WTC11 (cell line): ENCODE results near the gene MAMLD1. TPM values are rescaled to one million over a fixed set of nuclear protein-coding genes. Genes with fewer than 3 reads are reported as not detected.

ENCODE experiments used
- ATAC-seq: fragments of 200-7000 bp; cut with Tn5 transposase; 2 replicates; pipeline ENCODE4 v1.10.0; 2021; ENCODE audit warnings: mild to moderate bottlenecking, moderate library complexity
- CTCF ChIA-PET: fragments of 300-600 bp; sonication (Branson Sonifier 250); formaldehyde crosslinking; loops from one replicate; lab custom pipeline; 2021; ENCODE audit warnings: antibody characterized with exemption; lab: Charles Lee
- POLR2A ChIA-PET: fragments of 350-600 bp; sonication (Branson Sonifier 250); formaldehyde crosslinking; loops from one replicate; lab custom pipeline; 2021; ENCODE audit warnings: antibody characterized with exemption; lab: Charles Lee
- DNase-seq: peaks from one replicate; pipeline ENCODE4 v3.0.0; 2021; ENCODE audit warnings: low spot score
- H3K27ac Mint-ChIP-seq: 2 replicates; pipeline ENCODE4 v1.8.0; 2021; ENCODE audit warnings: mixed read lengths
- H3K27me3 Mint-ChIP-seq: 2 replicates; pipeline ENCODE4 v1.8.0; 2021; ENCODE audit warnings: low read depth, mild to moderate bottlenecking, moderate library complexity, mixed read lengths
- H3K36me3 Mint-ChIP-seq: 2 replicates; pipeline ENCODE4 v1.8.0; 2021; ENCODE audit warnings: mixed read lengths
- H3K4me1 Mint-ChIP-seq: 2 replicates; pipeline ENCODE4 v1.8.0; 2022; ENCODE audit warnings: mixed read lengths
- H3K4me3 Mint-ChIP-seq: 2 replicates; pipeline ENCODE4 v1.8.0; 2021; ENCODE audit warnings: mild to moderate bottlenecking, moderate library complexity, mixed read lengths
- H3K9me3 Mint-ChIP-seq: 2 replicates; pipeline ENCODE4 v1.8.0; 2021; ENCODE audit warnings: mixed read lengths
- CBFB ChIP-seq: sonication (generic); formaldehyde crosslinking; IDR thresholded peaks from 2 replicates; pipeline ENCODE4 v1.8.1; 2022; ENCODE audit warnings: mild to moderate bottlenecking, low read depth, missing genetic modification reagents
- ESRRA ChIP-seq: sonication (generic); formaldehyde crosslinking; IDR thresholded peaks from 2 replicates; pipeline ENCODE4 v1.8.1; 2022; ENCODE audit warnings: mild to moderate bottlenecking, missing genetic modification reagents, borderline replicate concordance
- FOXP1 ChIP-seq: sonication (generic); formaldehyde crosslinking; IDR thresholded peaks from 2 replicates; pipeline ENCODE4 v1.8.0; 2022; ENCODE audit warnings: missing genetic modification reagents, mild to moderate bottlenecking, moderate library complexity, borderline replicate concordance
- GRHL2 ChIP-seq: fragments of 250-450 bp; sonication (Bioruptor Pico); IDR thresholded peaks from 2 replicates; pipeline ENCODE4 v1.8.0; 2022; ENCODE audit warnings: mild to moderate bottlenecking, moderate library complexity; ENCODE audit not compliant: insufficient replicate concordance, severe bottlenecking
- JUN ChIP-seq: sonication (generic); formaldehyde crosslinking; IDR thresholded peaks from 2 replicates; pipeline ENCODE4 v1.8.0; 2023; ENCODE audit warnings: mild to moderate bottlenecking, missing genetic modification reagents
- MXD4 ChIP-seq: fragments of 250-450 bp; sonication (Bioruptor Pico); IDR thresholded peaks from 2 replicates; pipeline ENCODE4 v1.8.0; 2021; ENCODE audit warnings: mild to moderate bottlenecking, moderate library complexity, borderline replicate concordance
- RELA ChIP-seq: sonication (generic); formaldehyde crosslinking; IDR thresholded peaks from 2 replicates; pipeline ENCODE4 v1.8.1; 2022; ENCODE audit warnings: missing genetic modification reagents, mild to moderate bottlenecking, borderline replicate concordance
- SOX15 ChIP-seq: fragments of 250-450 bp; sonication (Bioruptor Pico); IDR thresholded peaks from 2 replicates; pipeline ENCODE4 v1.9.0; 2021; ENCODE audit warnings: mild to moderate bottlenecking
- TP53 ChIP-seq: sonication (generic); formaldehyde crosslinking; IDR thresholded peaks from 2 replicates; pipeline ENCODE4 v1.8.1; 2023; ENCODE audit warnings: mild to moderate bottlenecking, missing genetic modification reagents
- ZNF138 ChIP-seq: sonication (generic); formaldehyde crosslinking; conservative IDR thresholded peaks from 2 replicates; pipeline ENCODE4 v1.8.1; 2022; ENCODE audit warnings: mild to moderate bottlenecking, moderate library complexity, missing genetic modification reagents
- ZNF317 ChIP-seq: sonication (generic); formaldehyde crosslinking; IDR thresholded peaks from 2 replicates; pipeline ENCODE4 v1.8.1; 2023; ENCODE audit warnings: low read depth, mild to moderate bottlenecking, moderate library complexity, missing genetic modification reagents, borderline replicate concordance
- total RNA-seq: library from RNA; stranded (reverse); gene quantifications from 3 replicates; pipeline ENCODE4 v1.2.3, GENCODE V29; 2021
- TF ChIP-seq, protein P1 (sequence below): sonication (generic); formaldehyde crosslinking; IDR thresholded peaks from 2 replicates; pipeline ENCODE4 v1.8.0; 2022; ENCODE audit warnings: mild to moderate bottlenecking, missing genetic modification reagents
- TF ChIP-seq, protein P2 (sequence below): fragments of 250-450 bp; sonication (Bioruptor Pico); IDR thresholded peaks from 2 replicates; pipeline ENCODE4 v1.9.0; 2021; ENCODE audit warnings: mild to moderate bottlenecking
- TF ChIP-seq, protein P3 (sequence below): fragments of 250-450 bp; sonication (Bioruptor Pico); IDR thresholded peaks from 2 replicates; pipeline ENCODE4 v1.9.0; 2021; ENCODE audit warnings: mild to moderate bottlenecking, borderline replicate concordance
- TF ChIP-seq, protein P4 (sequence below): sonication (generic); formaldehyde crosslinking; IDR thresholded peaks from 2 replicates; pipeline ENCODE4 v1.8.1; 2022; ENCODE audit warnings: mild to moderate bottlenecking, missing genetic modification reagents, moderate library complexity, borderline replicate concordance
- TF ChIP-seq, protein P5 (sequence below): sonication (generic); formaldehyde crosslinking; IDR thresholded peaks from 2 replicates; pipeline ENCODE4 v1.8.0; 2022; ENCODE audit warnings: mild to moderate bottlenecking, missing genetic modification reagents
- TF ChIP-seq, protein P6 (sequence below): sonication (generic); formaldehyde crosslinking; IDR thresholded peaks from 2 replicates; pipeline ENCODE4 v1.8.0; 2023; ENCODE audit warnings: missing genetic modification reagents
- TF ChIP-seq, protein P7 (sequence below): sonication (generic); formaldehyde crosslinking; IDR thresholded peaks from 2 replicates; pipeline ENCODE4 v1.8.1; 2022; ENCODE audit warnings: low read depth, mild to moderate bottlenecking, moderate library complexity, missing genetic modification reagents, borderline replicate concordance

MAMLD1 gene
- total RNA-seq, 1 experiment from 2014 or later, result 0.35 TPM

DNA sequence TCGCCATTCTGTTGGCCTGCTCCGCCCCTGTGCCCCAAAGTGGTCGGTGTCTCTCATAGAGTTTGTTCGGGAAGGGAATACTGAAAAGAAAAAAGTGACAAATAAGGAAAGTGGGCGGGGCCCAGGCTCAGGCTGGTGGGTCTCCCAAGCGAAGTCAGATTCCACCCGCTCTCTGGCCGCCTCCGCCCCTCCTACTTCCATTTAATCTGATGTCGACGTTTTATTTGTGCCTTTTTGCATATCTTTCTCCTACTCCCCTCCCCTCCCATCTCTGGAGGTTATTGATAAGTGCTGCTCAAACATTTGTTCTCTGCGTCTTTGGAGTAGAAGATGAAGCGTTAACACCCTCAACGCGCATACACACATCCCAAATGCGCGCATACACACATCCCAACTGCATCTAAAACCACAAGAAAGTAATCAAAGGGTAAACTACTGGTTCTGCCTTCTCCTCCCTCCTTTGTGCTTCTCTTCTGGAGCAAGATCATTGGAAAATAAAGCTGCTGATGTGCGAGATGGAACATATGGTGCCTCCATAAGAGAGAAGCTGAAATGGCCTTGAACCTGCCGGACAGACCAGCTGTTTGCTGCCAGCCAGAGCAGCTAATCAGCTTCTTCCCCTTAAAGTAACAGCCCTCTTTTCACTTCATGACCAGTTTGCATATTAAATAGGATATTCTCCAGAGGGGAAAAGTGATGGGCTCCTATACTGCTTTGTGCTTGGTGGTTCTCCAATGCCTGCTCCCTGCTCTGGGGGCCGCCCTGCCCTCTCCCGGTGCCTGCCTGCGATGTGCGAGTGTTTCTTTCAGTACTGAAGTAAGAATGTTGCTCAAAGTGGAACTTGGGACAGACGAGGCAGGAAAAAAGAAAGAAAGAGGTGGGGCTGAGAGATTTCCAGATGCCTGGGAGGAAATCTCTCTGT lies 3.1 kb downstream of the MAMLD1 start (continued):
- TF ChIP-seq, protein P1, sequence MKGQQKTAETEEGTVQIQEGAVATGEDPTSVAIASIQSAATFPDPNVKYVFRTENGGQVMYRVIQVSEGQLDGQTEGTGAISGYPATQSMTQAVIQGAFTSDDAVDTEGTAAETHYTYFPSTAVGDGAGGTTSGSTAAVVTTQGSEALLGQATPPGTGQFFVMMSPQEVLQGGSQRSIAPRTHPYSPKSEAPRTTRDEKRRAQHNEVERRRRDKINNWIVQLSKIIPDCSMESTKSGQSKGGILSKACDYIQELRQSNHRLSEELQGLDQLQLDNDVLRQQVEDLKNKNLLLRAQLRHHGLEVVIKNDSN (CRISPR knock-in tag), result no peak
- TF ChIP-seq, protein P2, sequence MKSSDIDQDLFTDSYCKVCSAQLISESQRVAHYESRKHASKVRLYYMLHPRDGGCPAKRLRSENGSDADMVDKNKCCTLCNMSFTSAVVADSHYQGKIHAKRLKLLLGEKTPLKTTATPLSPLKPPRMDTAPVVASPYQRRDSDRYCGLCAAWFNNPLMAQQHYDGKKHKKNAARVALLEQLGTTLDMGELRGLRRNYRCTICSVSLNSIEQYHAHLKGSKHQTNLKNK (CRISPR knock-in tag), result no peak
- no peak for TF ChIP-seq ZNF138 (CRISPR knock-in tag)
- TF ChIP-seq, protein P3, sequence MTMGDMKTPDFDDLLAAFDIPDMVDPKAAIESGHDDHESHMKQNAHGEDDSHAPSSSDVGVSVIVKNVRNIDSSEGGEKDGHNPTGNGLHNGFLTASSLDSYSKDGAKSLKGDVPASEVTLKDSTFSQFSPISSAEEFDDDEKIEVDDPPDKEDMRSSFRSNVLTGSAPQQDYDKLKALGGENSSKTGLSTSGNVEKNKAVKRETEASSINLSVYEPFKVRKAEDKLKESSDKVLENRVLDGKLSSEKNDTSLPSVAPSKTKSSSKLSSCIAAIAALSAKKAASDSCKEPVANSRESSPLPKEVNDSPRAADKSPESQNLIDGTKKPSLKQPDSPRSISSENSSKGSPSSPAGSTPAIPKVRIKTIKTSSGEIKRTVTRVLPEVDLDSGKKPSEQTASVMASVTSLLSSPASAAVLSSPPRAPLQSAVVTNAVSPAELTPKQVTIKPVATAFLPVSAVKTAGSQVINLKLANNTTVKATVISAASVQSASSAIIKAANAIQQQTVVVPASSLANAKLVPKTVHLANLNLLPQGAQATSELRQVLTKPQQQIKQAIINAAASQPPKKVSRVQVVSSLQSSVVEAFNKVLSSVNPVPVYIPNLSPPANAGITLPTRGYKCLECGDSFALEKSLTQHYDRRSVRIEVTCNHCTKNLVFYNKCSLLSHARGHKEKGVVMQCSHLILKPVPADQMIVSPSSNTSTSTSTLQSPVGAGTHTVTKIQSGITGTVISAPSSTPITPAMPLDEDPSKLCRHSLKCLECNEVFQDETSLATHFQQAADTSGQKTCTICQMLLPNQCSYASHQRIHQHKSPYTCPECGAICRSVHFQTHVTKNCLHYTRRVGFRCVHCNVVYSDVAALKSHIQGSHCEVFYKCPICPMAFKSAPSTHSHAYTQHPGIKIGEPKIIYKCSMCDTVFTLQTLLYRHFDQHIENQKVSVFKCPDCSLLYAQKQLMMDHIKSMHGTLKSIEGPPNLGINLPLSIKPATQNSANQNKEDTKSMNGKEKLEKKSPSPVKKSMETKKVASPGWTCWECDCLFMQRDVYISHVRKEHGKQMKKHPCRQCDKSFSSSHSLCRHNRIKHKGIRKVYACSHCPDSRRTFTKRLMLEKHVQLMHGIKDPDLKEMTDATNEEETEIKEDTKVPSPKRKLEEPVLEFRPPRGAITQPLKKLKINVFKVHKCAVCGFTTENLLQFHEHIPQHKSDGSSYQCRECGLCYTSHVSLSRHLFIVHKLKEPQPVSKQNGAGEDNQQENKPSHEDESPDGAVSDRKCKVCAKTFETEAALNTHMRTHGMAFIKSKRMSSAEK, result no peak
- TF ChIP-seq ESRRA (CRISPR knock-in tag), result no peak
- TF ChIP-seq, protein P4, sequence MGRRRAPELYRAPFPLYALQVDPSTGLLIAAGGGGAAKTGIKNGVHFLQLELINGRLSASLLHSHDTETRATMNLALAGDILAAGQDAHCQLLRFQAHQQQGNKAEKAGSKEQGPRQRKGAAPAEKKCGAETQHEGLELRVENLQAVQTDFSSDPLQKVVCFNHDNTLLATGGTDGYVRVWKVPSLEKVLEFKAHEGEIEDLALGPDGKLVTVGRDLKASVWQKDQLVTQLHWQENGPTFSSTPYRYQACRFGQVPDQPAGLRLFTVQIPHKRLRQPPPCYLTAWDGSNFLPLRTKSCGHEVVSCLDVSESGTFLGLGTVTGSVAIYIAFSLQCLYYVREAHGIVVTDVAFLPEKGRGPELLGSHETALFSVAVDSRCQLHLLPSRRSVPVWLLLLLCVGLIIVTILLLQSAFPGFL (CRISPR knock-in tag), result no peak
- no peak for TF ChIP-seq SOX15 (CRISPR knock-in tag)
- no peak for TF ChIP-seq RELA (CRISPR knock-in tag)

DNA sequence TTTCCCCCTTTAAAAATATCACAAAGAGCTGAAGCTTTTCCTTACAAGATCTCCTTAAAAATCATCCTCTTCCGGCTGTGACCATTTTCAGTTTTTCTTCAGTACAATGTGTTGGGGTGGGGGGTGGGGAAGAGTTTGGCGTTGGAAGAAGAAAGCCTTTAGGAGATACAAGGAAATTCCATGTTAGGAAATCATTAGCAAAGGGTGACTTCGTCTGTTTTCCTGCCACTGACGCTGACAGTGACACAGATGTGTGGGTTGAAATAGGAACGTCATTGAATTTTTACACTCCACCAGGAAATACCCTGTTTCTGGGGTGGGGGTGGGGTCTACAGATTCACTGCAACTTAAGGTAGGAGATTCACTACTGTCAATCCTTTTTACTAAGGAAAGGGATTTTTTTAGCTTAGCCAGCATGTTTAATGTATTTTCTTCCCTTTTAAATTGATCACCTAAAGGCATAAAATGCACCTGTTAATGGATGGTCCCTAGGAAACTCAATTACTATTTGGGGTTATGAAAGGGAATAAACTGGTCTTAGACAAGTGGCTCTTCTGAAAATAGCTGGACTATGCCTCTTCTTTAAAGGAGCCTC lies 3.9 kb downstream of the MAMLD1 start:
- Mint-ChIP-seq H3K4me1 (peaks cover 15% of the 10 kb centered on the region), H3K27ac (no peak overlapping the region), H3K9me3 (no peaks in the 10 kb centered on the region), H3K4me3 (peak overlapping the region; percentile 73), H3K36me3 (no peaks in the 10 kb centered on the region), H3K27me3 (peaks cover 75% of the 10 kb centered on the region)
- CTCF ChIA-PET, result interaction anchor here (3.7 kb wide), 1 partner anchor 119 kb away, joined by 26 read pairs; no protein-coding TSS in a partner anchor
- DNase-seq (no peak), ATAC-seq (no peak)
- POLR2A ChIA-PET, result interaction anchor here (0.8 to 1.9 kb wide), 2 partner anchors 177 to 427 kb away, joined by 3 to 5 read pairs; no protein-coding TSS in a partner anchor
- TF ChIP-seq GRHL2, result no peak
- TF ChIP-seq, protein P5, sequence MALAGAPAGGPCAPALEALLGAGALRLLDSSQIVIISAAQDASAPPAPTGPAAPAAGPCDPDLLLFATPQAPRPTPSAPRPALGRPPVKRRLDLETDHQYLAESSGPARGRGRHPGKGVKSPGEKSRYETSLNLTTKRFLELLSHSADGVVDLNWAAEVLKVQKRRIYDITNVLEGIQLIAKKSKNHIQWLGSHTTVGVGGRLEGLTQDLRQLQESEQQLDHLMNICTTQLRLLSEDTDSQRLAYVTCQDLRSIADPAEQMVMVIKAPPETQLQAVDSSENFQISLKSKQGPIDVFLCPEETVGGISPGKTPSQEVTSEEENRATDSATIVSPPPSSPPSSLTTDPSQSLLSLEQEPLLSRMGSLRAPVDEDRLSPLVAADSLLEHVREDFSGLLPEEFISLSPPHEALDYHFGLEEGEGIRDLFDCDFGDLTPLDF (CRISPR knock-in tag), result no peak
- TF ChIP-seq, protein P6, sequence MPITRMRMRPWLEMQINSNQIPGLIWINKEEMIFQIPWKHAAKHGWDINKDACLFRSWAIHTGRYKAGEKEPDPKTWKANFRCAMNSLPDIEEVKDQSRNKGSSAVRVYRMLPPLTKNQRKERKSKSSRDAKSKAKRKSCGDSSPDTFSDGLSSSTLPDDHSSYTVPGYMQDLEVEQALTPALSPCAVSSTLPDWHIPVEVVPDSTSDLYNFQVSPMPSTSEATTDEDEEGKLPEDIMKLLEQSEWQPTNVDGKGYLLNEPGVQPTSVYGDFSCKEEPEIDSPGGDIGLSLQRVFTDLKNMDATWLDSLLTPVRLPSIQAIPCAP (CRISPR knock-in tag), result no peak
- TF ChIP-seq ZNF317 (CRISPR knock-in tag), result no peak
- TF ChIP-seq, protein P4 (CRISPR knock-in tag), result no peak
- no peak for TF ChIP-seq CBFB (CRISPR knock-in tag)
- no peak for TF ChIP-seq MXD4 (CRISPR knock-in tag)
- TF ChIP-seq JUN (CRISPR knock-in tag), result no peak
- TF ChIP-seq TP53 (CRISPR knock-in tag), result no peak
- TF ChIP-seq, protein P7, sequence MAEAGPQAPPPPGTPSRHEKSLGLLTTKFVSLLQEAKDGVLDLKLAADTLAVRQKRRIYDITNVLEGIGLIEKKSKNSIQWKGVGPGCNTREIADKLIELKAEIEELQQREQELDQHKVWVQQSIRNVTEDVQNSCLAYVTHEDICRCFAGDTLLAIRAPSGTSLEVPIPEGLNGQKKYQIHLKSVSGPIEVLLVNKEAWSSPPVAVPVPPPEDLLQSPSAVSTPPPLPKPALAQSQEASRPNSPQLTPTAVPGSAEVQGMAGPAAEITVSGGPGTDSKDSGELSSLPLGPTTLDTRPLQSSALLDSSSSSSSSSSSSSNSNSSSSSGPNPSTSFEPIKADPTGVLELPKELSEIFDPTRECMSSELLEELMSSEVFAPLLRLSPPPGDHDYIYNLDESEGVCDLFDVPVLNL (CRISPR knock-in tag), result no peak
- no peak for TF ChIP-seq FOXP1
